IPS-18c (cell line): Measurements from ENCODE around the gene UFC1.

Experiments
- H3K4me3 ChIP-seq: 2 replicates; pipeline ENCODE4 v1.7.0; 2013; ENCODE audit warnings: low read depth, mild to moderate bottlenecking, low read length, moderate library complexity; ENCODE audit not compliant: insufficient read depth
- H3K9me3 ChIP-seq: one replicate; pipeline ENCODE4 v1.6.1; 2013; ENCODE audit warnings: mild to moderate bottlenecking, low read length, moderate library complexity; ENCODE audit not compliant: control insufficient read depth, insufficient read depth

The UFC1 gene

GRCh38 chr1:161162806-161163205 is 9.0 kb downstream of the UFC1 start:
- Histone ChIP-seq H3K9me3 (no peaks in the 10 kb centered on the region), H3K4me3 (no peak overlapping the region)

- no peak overlapping the region for H3K4me3 ChIP-seq
These were observed 10.0 kb downstream of the UFC1 start for GRCh38 chr1:161163793-161164192.

GRCh38 chr1:161164901-161165610 is 11.3 kb downstream of the UFC1 start:
- H3K4me3 ChIP-seq: no peak overlapping the region; the same call in 1 of the 2 replicates
- no peaks in the 10 kb centered on the region for H3K9me3 ChIP-seq

More at GRCh38 chr1:161163793-161164192, 10.0 kb downstream of the UFC1 start:
- H3K9me3 ChIP-seq: no peaks in the 10 kb centered on the region

- Histone ChIP-seq H3K9me3 (no peaks in the 10 kb centered on the region), H3K4me3 (peak within 1 kb of the TSS; percentile 98)
These were observed 12.2 kb downstream of the UFC1 start, which contains the start of gene PPOX for GRCh38 chr1:161165742-161166668. Gene PPOX, plus strand, starts transcription at chr1:161166426. Its CDS starts 422 bp downstream, at chr1:161166848.

- Histone ChIP-seq H3K4me3 (peak overlapping the region; percentile 98), H3K9me3 (no peaks in the 10 kb centered on the region)
These were observed 13.1 kb downstream of the UFC1 start for GRCh38 chr1:161166669-161167548.

- no peaks in the 10 kb centered on the region for H3K9me3 ChIP-seq
- H3K4me3 ChIP-seq: no peak overlapping the region
These were observed 15.1 kb downstream of the UFC1 start for GRCh38 chr1:161168906-161169305.

- Histone ChIP-seq H3K4me3 (no peak overlapping the region), H3K9me3 (no peaks in the 10 kb centered on the region)
These were observed 17.4 kb downstream of the UFC1 start for GRCh38 chr1:161171191-161171590.

- H3K4me3 ChIP-seq: no peak overlapping the region
- H3K9me3 ChIP-seq: no peaks in the 10 kb centered on the region
These were observed 17.9 kb downstream of the UFC1 start for GRCh38 chr1:161171696-161172095.

GRCh38 chr1:161172349-161172748 is 18.6 kb downstream of the UFC1 start:
- Histone ChIP-seq H3K4me3 (no peak overlapping the region), H3K9me3 (no peaks in the 10 kb centered on the region)

GRCh38 chr1:161172776-161173376 is 19.1 kb downstream of the UFC1 start:
- H3K9me3 ChIP-seq: no peaks in the 10 kb centered on the region

GRCh38 chr1:161173711-161174110 is 19.9 kb downstream of the UFC1 start:
- H3K4me3 ChIP-seq: no peak overlapping the region
- no peaks in the 10 kb centered on the region for H3K9me3 ChIP-seq

More at GRCh38 chr1:161172776-161173376, 19.1 kb downstream of the UFC1 start:
- H3K4me3 ChIP-seq: no peak overlapping the region

- Histone ChIP-seq H3K4me3 (no peak overlapping the region), H3K9me3 (no peaks in the 10 kb centered on the region)
These were observed 21.1 kb downstream of the UFC1 start for GRCh38 chr1:161174911-161175310.

- H3K4me3 ChIP-seq: no peak overlapping the region; the same call in 1 of the 2 replicates
- H3K9me3 ChIP-seq: no peaks in the 10 kb centered on the region
These were observed 22.1 kb downstream of the UFC1 start for GRCh38 chr1:161175771-161176453.

GRCh38 chr1:161176468-161177111 is 22.8 kb downstream of the UFC1 start:
- Histone ChIP-seq H3K4me3 (peak overlapping the region; percentile 90), H3K9me3 (no peaks in the 10 kb centered on the region)

GRCh38 chr1:161177112-161177935 is 23.5 kb downstream of the UFC1 start, which contains the start of gene B4GALT3:
Gene B4GALT3, minus strand, starts transcription at chr1:161177507. Its CDS starts 1,447 bp downstream, at chr1:161176060.
- Histone ChIP-seq H3K4me3 (peak within 1 kb of the TSS; percentile 90), H3K9me3 (no peaks in the 10 kb centered on the region)
